Parathyroid adenoma (tissue), 2 donors: ENCODE data around the gene RXFP4.

ENCODE experiments used
- H2AFZ ChIP-seq: fragments of 300-600 bp; sonication (generic); one replicate; pipeline ENCODE4 v1.7.0; 2017; ENCODE audit warnings: antibody characterized with exemption, mild to moderate bottlenecking
- H3K27ac ChIP-seq: fragments of 300-600 bp; sonication (generic); one replicate; pipeline ENCODE4 v1.7.0; 2017
- H3K27me3 ChIP-seq: fragments of 300-600 bp; sonication (generic); one replicate; pipeline ENCODE4 v1.7.0; 2017; ENCODE audit warnings: low read length; ENCODE audit not compliant: control insufficient read depth, insufficient read depth
- H3K36me3 ChIP-seq: fragments of 300-600 bp; sonication (generic); one replicate; pipeline ENCODE4 v1.7.0; 2017; ENCODE audit warnings: low read length; ENCODE audit not compliant: control insufficient read depth, insufficient read depth
- H3K4me1 ChIP-seq: fragments of 300-600 bp; sonication (generic); one replicate; pipeline ENCODE4 v1.7.0; 2017; ENCODE audit warnings: control low read depth
- H3K4me2 ChIP-seq: fragments of 300-600 bp; sonication (generic); one replicate; pipeline ENCODE4 v1.7.0; 2017; ENCODE audit warnings: low read length
- H3K4me3 ChIP-seq: fragments of 300-600 bp; sonication (generic); one replicate; pipeline ENCODE4 v1.7.0; 2017; ENCODE audit warnings: low read depth, low read length
- H3K79me2 ChIP-seq: fragments of 300-600 bp; sonication (generic); one replicate; pipeline ENCODE4 v1.7.0; 2017; ENCODE audit warnings: control low read depth
- H3K9ac ChIP-seq: fragments of 300-600 bp; sonication (generic); one replicate; pipeline ENCODE4 v1.7.0; 2017; ENCODE audit warnings: mild to moderate bottlenecking
- H3K9me3 ChIP-seq: fragments of 300-600 bp; sonication (generic); one replicate; pipeline ENCODE4 v1.7.0; 2017; ENCODE audit warnings: low read length; ENCODE audit not compliant: control insufficient read depth
- CTCF ChIP-seq: fragments of 300-600 bp; sonication (generic); IDR thresholded peaks from one replicate; pipeline ENCODE4 v1.7.0; 2017; ENCODE audit warnings: antibody characterized with exemption, mild to moderate bottlenecking
- donor health status: primary hyperparathyroidism.

RXFP4 gene

DNA sequence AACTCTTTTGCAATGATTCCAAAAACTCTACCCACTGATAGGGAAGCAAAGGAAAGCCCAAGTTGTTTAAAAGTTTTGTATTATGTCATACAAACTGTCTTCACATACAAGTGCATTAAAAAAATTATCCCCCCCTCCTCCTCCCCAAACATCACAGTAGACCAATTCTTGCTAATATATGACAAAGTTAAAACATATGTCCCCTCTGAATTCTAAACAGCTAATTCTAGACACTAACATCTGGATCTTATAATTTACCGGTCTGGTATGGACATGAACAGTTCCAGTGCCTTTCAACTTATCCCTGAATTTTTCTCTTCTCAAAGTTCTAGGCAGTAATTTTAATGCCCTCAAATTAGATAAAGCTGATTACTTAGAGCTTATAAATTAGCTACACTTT is 43.7 kb upstream of the RXFP4 start:
- Histone ChIP-seq H2AFZ (no peak overlapping the region), H3K4me1 (no peaks in the 10 kb centered on the region), H3K27ac (no peak overlapping the region), H3K79me2 (no peaks in the 10 kb centered on the region), H3K36me3 (no peaks in the 10 kb centered on the region), H3K4me2 (no peak overlapping the region), H3K4me3 (no peak overlapping the region), H3K9me3 (no peaks in the 10 kb centered on the region), H3K27me3 (no peaks in the 10 kb centered on the region), H3K9ac (no peak overlapping the region)
- TF ChIP-seq CTCF = no peak

- no peak for TF ChIP-seq CTCF
- H3K4me3 ChIP-seq = no peak overlapping the region
- no peak overlapping the region for H2AFZ ChIP-seq
- H3K27me3 ChIP-seq = no peaks in the 10 kb centered on the region
- no peaks in the 10 kb centered on the region for H3K9me3 ChIP-seq
- no peaks in the 10 kb centered on the region for H3K36me3 ChIP-seq
- no peak overlapping the region for H3K27ac ChIP-seq
- no peak overlapping the region for H3K4me2 ChIP-seq
- H3K4me1 ChIP-seq = no peaks in the 10 kb centered on the region
- H3K9ac ChIP-seq = no peak overlapping the region
- no peaks in the 10 kb centered on the region for H3K79me2 ChIP-seq
These were observed 42.5 kb upstream of the RXFP4 start for GRCh38 chr1:155898888-155899287.

- Histone ChIP-seq H3K4me3 (no peak overlapping the region), H2AFZ (no peak overlapping the region), H3K27ac (no peak overlapping the region), H3K4me2 (no peak overlapping the region), H3K79me2 (no peaks in the 10 kb centered on the region), H3K9me3 (no peaks in the 10 kb centered on the region), H3K36me3 (no peaks in the 10 kb centered on the region), H3K4me1 (no peaks in the 10 kb centered on the region), H3K9ac (no peak overlapping the region), H3K27me3 (no peaks in the 10 kb centered on the region)
- no peak for TF ChIP-seq CTCF
These were observed 41.8 kb upstream of the RXFP4 start for GRCh38 chr1:155899683-155900082.

GRCh38 chr1:155900161-155900560 is 41.3 kb upstream of the RXFP4 start:
- H3K9ac ChIP-seq = no peak overlapping the region

More at GRCh38 chr1:155900161-155900560, 41.3 kb upstream of the RXFP4 start:
- H3K36me3 ChIP-seq = no peaks in the 10 kb centered on the region
- H3K79me2 ChIP-seq = no peaks in the 10 kb centered on the region
- H3K27ac ChIP-seq = no peak overlapping the region
- H3K9me3 ChIP-seq = no peaks in the 10 kb centered on the region
- no peak overlapping the region for H3K4me2 ChIP-seq
- H2AFZ ChIP-seq = no peak overlapping the region
- no peaks in the 10 kb centered on the region for H3K27me3 ChIP-seq
- H3K4me1 ChIP-seq = no peaks in the 10 kb centered on the region
- no peak overlapping the region for H3K4me3 ChIP-seq
- no peak for TF ChIP-seq CTCF
